HEK293 (cell line): ENCODE data around the gene TET1.
A peak's percentile ranks its signal among the peaks of the same experiment; 100 is the strongest.

Experiments
- CTCF ChIA-PET: fragments of 350-600 bp; formaldehyde crosslinking; extraction: SDS; loops from one replicate; lab custom pipeline; 2021; ENCODE audit warnings: antibody characterized with exemption; lab: Yijun Ruan, JAX
- POLR2A ChIA-PET: fragments of 300-600 bp; formaldehyde crosslinking; extraction: SDS; loops from one replicate; lab custom pipeline; 2020; ENCODE audit warnings: antibody characterized with exemption, inconsistent platforms; lab: Yijun Ruan, JAX
- H3K27ac ChIP-seq: fragments of 200-500 bp; sonication (Bioruptor generic); 2 replicates; pipeline ENCODE4 v1.5.1; 2014; ENCODE audit warnings: low read depth, low read length, control low read depth, inconsistent platforms; ENCODE audit errors: extremely low read depth
- H3K36me3 ChIP-seq, 2 experiments: fragments of 200-500 bp in 1 of 2; sonication (Bioruptor generic) in 1 of 2; 1 replicate in 1 of 2; 2 replicates in 1 of 2; pipeline ENCODE4 v1.5.1; 2014 to 2017; ENCODE audit warnings: inconsistent platforms in 2 of 2, low read length in 2 of 2; ENCODE audit not compliant: control insufficient read depth in 2 of 2, insufficient read depth in 1 of 2
- H3K4me1 ChIP-seq: fragments of 200-500 bp; sonication (Bioruptor generic); 2 replicates; pipeline ENCODE4 v1.5.1; 2014; ENCODE audit warnings: mild to moderate bottlenecking, low read length, inconsistent platforms; ENCODE audit not compliant: control insufficient read depth, insufficient read depth
- H3K4me3 ChIP-seq: 2 replicates; pipeline ENCODE4 v1.5.1; 2011; ENCODE audit warnings: low read depth, mild to moderate bottlenecking, control low read depth, low read length, moderate library complexity
- H3K9me3 ChIP-seq: fragments of 200-500 bp; sonication (Bioruptor generic); 2 replicates; pipeline ENCODE4 v1.5.1; 2014; ENCODE audit warnings: low read depth, low read length, inconsistent platforms; ENCODE audit not compliant: control insufficient read depth, insufficient read depth
- FEZF1 ChIP-seq: fragments of 450-650 bp; formaldehyde crosslinking; IDR thresholded peaks from 2 replicates; pipeline ENCODE4 v1.5.1; 2016; ENCODE audit warnings: missing biosample characterization, missing genetic modification characterization
- GLIS1 ChIP-seq: fragments of 450-650 bp; formaldehyde crosslinking; IDR thresholded peaks from 2 replicates; pipeline ENCODE4 v1.5.1; 2016; ENCODE audit warnings: missing biosample characterization, missing genetic modification characterization
- MYNN ChIP-seq: fragments of 450-650 bp; formaldehyde crosslinking; IDR thresholded peaks from 2 replicates; pipeline ENCODE4 v1.5.1; 2016; ENCODE audit warnings: missing biosample characterization, missing genetic modification characterization, borderline replicate concordance
- OSR2 ChIP-seq: fragments of 450-650 bp; formaldehyde crosslinking; IDR thresholded peaks from 2 replicates; pipeline ENCODE4 v1.5.1; 2016; ENCODE audit warnings: missing biosample characterization, missing genetic modification characterization
- RBAK ChIP-seq: fragments of 450-650 bp; formaldehyde crosslinking; IDR thresholded peaks from 2 replicates; pipeline ENCODE4 v1.5.1; 2016; ENCODE audit warnings: missing biosample characterization, missing genetic modification characterization
- SP2 ChIP-seq: fragments of 450-650 bp; formaldehyde crosslinking; IDR thresholded peaks from 2 replicates; pipeline ENCODE4 v1.5.1; 2016; ENCODE audit warnings: missing biosample characterization, missing genetic modification characterization
- ZBTB11 ChIP-seq: fragments of 450-650 bp; formaldehyde crosslinking; conservative IDR thresholded peaks from 2 replicates; pipeline ENCODE4 v1.5.1; 2016; ENCODE audit warnings: low read depth, missing biosample characterization, missing genetic modification characterization
- ZFHX2 ChIP-seq: fragments of 450-650 bp; formaldehyde crosslinking; conservative IDR thresholded peaks from 2 replicates; pipeline ENCODE4 v1.5.1; 2016; ENCODE audit warnings: missing biosample characterization, missing genetic modification characterization
- ZNF132 ChIP-seq: fragments of 450-650 bp; formaldehyde crosslinking; IDR thresholded peaks from 2 replicates; pipeline ENCODE4 v1.5.1; 2017; ENCODE audit warnings: missing biosample characterization, missing genetic modification characterization, borderline replicate concordance
- ZNF169 ChIP-seq: fragments of 450-650 bp; formaldehyde crosslinking; IDR thresholded peaks from 2 replicates; pipeline ENCODE4 v1.5.1; 2016; ENCODE audit warnings: missing biosample characterization, missing genetic modification characterization
- ZNF2 ChIP-seq: fragments of 450-650 bp; formaldehyde crosslinking; IDR thresholded peaks from 2 replicates; pipeline ENCODE4 v1.5.1; 2016; ENCODE audit warnings: missing biosample characterization, missing genetic modification characterization
- ZNF223 ChIP-seq: fragments of 450-650 bp; formaldehyde crosslinking; IDR thresholded peaks from 2 replicates; pipeline ENCODE4 v1.5.1; 2016; ENCODE audit warnings: missing biosample characterization, missing genetic modification characterization
- ZNF37A ChIP-seq: fragments of 450-650 bp; IDR thresholded peaks from 2 replicates; pipeline ENCODE4 v1.5.1; 2018; ENCODE audit warnings: missing biosample characterization, missing genetic modification characterization
- ZNF404 ChIP-seq: fragments of 450-650 bp; formaldehyde crosslinking; IDR thresholded peaks from 2 replicates; pipeline ENCODE4 v1.5.1; 2017; ENCODE audit warnings: missing biosample characterization, missing genetic modification characterization
- ZNF473 ChIP-seq: fragments of 450-650 bp; formaldehyde crosslinking; IDR thresholded peaks from 2 replicates; pipeline ENCODE4 v1.5.1; 2017; ENCODE audit warnings: missing biosample characterization, missing genetic modification characterization
- ZNF48 ChIP-seq: fragments of 450-650 bp; formaldehyde crosslinking; IDR thresholded peaks from 2 replicates; pipeline ENCODE4 v1.5.1; 2016; ENCODE audit warnings: missing biosample characterization, missing genetic modification characterization
- ZNF501 ChIP-seq: fragments of 450-650 bp; formaldehyde crosslinking; IDR thresholded peaks from 2 replicates; pipeline ENCODE4 v1.5.1; 2016; ENCODE audit warnings: missing biosample characterization, missing genetic modification characterization
- ZNF529 ChIP-seq: fragments of 450-650 bp; formaldehyde crosslinking; IDR thresholded peaks from 2 replicates; pipeline ENCODE4 v1.5.1; 2017; ENCODE audit warnings: missing genetic modification characterization, missing biosample characterization; ENCODE audit not compliant: insufficient replicate concordance
- ZNF560 ChIP-seq: fragments of 450-650 bp; formaldehyde crosslinking; IDR thresholded peaks from 2 replicates; pipeline ENCODE4 v1.5.1; 2017; ENCODE audit warnings: missing biosample characterization, missing genetic modification characterization, borderline replicate concordance
- ZNF645 ChIP-seq: fragments of 450-650 bp; formaldehyde crosslinking; IDR thresholded peaks from 2 replicates; pipeline ENCODE4; 2016; ENCODE audit warnings: missing biosample characterization, missing genetic modification characterization
- ZNF654 ChIP-seq: fragments of 450-650 bp; formaldehyde crosslinking; IDR thresholded peaks from 2 replicates; pipeline ENCODE4 v1.5.1; 2016; ENCODE audit warnings: low read depth, missing biosample characterization, missing genetic modification characterization
- ZNF664 ChIP-seq: fragments of 450-650 bp; formaldehyde crosslinking; IDR thresholded peaks from 2 replicates; pipeline ENCODE4 v1.5.1; 2016; ENCODE audit warnings: missing biosample characterization, missing genetic modification characterization
- ZNF704 ChIP-seq: fragments of 450-650 bp; formaldehyde crosslinking; IDR thresholded peaks from 2 replicates; pipeline ENCODE4 v1.5.1; 2016; ENCODE audit warnings: missing biosample characterization, missing genetic modification characterization
- TF ChIP-seq, protein P1 (sequence below): fragments of 450-650 bp; formaldehyde crosslinking; IDR thresholded peaks from 2 replicates; pipeline ENCODE4 v1.5.1; 2017; ENCODE audit warnings: missing biosample characterization, missing genetic modification characterization

The TET1 gene

DNA sequence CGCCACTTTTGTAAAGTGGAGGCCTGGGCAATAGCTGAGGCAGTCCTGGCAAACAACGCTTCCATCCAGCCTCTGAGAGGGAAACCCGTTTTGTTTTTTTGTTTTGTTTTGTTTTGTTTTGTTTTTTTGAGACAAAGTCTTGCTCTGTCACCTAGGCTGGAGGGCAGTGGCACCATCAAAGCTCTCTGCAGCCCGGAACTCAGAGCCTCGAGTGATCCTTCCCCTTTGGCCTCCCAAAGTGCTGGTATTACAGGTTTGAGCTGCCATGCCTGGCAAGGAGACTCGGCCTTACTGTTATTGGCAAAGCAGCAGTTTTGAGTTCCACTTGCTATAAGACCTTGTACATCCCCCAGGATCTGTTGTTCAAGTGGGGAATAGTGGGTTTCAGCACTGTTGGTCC, 22.3 kb upstream of the TET1 start (continued):
- TF ChIP-seq ZNF404 (tag by site-specific recombination) (no peak), ZNF529 (tag by site-specific recombination) (no peak), ZNF2 (no peak)

DNA sequence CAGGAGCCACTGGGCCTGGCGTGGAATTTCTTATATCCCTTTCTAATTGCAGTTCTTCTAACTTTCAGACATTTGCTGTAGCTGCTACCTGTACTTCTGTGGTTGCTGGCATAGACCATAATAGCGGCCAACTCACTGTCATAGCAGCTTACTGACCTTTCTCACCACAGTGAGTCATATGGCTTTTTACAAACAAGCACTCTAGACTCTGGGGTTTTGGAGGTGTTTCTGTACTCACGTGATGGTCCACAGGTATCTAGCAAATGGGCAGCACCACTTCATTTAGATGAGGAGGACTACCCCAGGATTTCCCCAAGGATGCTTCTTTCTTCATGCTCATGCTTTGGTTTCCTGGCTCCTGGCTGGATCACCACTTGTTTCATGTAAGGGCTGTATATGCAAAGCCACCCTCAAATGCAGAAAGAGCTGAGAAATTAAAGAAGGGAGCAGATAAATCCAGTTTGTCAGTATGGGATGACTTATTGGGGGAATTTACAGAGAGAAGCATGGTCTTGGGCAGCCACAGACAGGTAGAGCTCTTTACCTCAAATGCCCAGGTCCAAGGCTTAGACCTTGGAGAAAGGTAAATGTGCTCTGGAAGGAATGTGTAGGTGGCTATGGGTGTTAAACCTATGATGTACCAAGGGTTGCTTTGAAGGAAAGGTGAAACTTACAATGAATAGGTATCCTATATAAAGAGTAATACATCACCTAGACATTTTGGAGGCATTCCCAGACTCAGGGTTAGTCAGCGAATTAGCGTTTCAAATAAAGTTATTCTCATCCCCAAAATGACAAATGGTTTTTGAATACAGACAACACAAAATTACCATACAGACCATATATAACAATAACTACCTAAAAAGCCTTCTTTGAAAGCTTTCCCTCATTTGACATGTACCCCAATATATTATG, 16.9 kb upstream of the TET1 start:
- H3K27ac ChIP-seq, result no peak overlapping the region
- no peaks in the 10 kb centered on the region for H3K9me3 ChIP-seq
- POLR2A ChIA-PET, result interaction anchor here (1.0 to 1.4 kb wide), 3 partner anchors 10 to 20 kb away, joined by 3 to 5 read pairs (median 3); partner anchors contain the start of gene TET1
- H3K4me1 ChIP-seq, result no peaks in the 10 kb centered on the region
- CTCF ChIA-PET, result interaction anchor here (1.2 kb wide), 1 partner anchor 8 kb away, joined by 7 read pairs; no protein-coding TSS in a partner anchor
- no peaks in the 10 kb centered on the region for H3K36me3 ChIP-seq
- H3K4me3 ChIP-seq, result no peak overlapping the region
- TF ChIP-seq OSR2 (tag by site-specific recombination) (peak; percentile 32; the same call in 1 of the 2 replicates), ZNF223 (no peak)

DNA sequence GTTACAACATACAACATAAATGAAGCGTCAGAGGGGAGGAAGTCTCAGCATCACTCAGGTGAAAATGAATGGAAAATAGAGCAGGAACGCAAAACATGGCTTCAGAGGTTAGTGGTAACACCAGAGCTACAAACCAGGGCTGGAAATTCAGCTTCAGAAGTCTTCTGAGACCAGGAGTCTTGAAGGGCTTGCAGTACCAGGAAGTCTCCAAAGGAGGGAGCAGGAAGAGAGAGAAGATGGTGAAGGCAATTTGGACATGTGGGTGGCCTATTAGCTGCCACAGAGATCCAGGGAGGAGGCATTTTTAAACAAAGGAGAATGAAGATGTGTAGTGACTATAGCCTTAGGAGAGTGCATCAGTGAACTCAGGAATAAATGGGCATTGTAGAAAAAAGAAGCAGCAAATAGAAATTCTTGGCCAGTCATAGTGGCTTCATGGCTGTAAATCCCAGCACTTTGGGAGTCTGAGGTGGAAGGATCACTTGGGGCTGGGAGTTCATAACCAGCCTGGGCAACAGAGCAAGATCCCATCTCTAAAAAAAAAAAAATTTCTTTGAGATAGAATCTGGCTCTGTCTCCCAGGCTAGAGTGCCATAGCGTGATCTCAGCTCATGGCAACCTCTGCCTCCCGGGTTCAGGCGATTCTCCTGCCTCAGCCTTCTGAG, 9.3 kb upstream of the TET1 start:
- Histone ChIP-seq H3K4me3 (no peak overlapping the region), H3K4me1 (no peaks in the 10 kb centered on the region), H3K36me3 (no peaks in the 10 kb centered on the region), H3K9me3 (no peaks in the 10 kb centered on the region), H3K27ac (no peak overlapping the region)
- ChIA-PET POLR2A (interaction anchor here (0.5 to 2.2 kb wide), 9 partner anchors 9 to 753 kb away, joined by 3 to 14 read pairs (median 4); partner anchors contain the start of gene TET1), CTCF (interaction anchor here (0.6 to 3.2 kb wide), 19 partner anchors 9 to 256 kb away, joined by 3 to 24 read pairs (median 4); partner anchors contain the start of gene TET1)
- no peak for TF ChIP-seq ZNF704 (tag by site-specific recombination)
- no peak for TF ChIP-seq ZNF645 (tag by site-specific recombination)
- no peak for TF ChIP-seq GLIS1 (tag by site-specific recombination)
- TF ChIP-seq ZNF169 (tag by site-specific recombination), result no peak
- TF ChIP-seq ZNF132 (tag by site-specific recombination), result no peak
- TF ChIP-seq FEZF1 (tag by site-specific recombination), result no peak
- TF ChIP-seq MYNN (tag by site-specific recombination), result no peak
- no peak for TF ChIP-seq ZBTB11 (tag by site-specific recombination)
- TF ChIP-seq SP2 (tag by site-specific recombination), result no peak
- no peak for TF ChIP-seq ZNF473 (tag by site-specific recombination)
- TF ChIP-seq ZNF654, result peak; percentile 68
- TF ChIP-seq OSR2 (tag by site-specific recombination), result no peak
- TF ChIP-seq ZNF560 (tag by site-specific recombination), result no peak
- TF ChIP-seq ZNF529 (tag by site-specific recombination), result no peak
- TF ChIP-seq RBAK (tag by site-specific recombination), result no peak
- no peak for TF ChIP-seq ZNF37A (tag by site-specific recombination)
- no peak for TF ChIP-seq ZNF664 (tag by site-specific recombination)
- TF ChIP-seq, protein P1, sequence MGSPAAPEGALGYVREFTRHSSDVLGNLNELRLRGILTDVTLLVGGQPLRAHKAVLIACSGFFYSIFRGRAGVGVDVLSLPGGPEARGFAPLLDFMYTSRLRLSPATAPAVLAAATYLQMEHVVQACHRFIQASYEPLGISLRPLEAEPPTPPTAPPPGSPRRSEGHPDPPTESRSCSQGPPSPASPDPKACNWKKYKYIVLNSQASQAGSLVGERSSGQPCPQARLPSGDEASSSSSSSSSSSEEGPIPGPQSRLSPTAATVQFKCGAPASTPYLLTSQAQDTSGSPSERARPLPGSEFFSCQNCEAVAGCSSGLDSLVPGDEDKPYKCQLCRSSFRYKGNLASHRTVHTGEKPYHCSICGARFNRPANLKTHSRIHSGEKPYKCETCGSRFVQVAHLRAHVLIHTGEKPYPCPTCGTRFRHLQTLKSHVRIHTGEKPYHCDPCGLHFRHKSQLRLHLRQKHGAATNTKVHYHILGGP (tag by site-specific recombination), result no peak
- no peak for TF ChIP-seq ZNF48 (tag by site-specific recombination)
- TF ChIP-seq ZNF501 (tag by site-specific recombination), result peak; percentile 57; the same call in 1 of the 2 replicates
- TF ChIP-seq ZFHX2 (tag by site-specific recombination), result peak; percentile 66
